GM19455 (cell line): ENCODE results near the gene ICE2.

Experiments
- ATAC-seq: cut with Tn5 transposase; IDR thresholded peaks from one replicate; pipeline ENCODE4 v1.9.1; 2021; ENCODE audit not compliant: unreplicated experiment

ICE2 gene

GRCh38 chr15:60457985-60458384 lies 21.0 kb downstream of the ICE2 start:
- no peak for ATAC-seq

- no peak for ATAC-seq
Measured at GRCh38 chr15:60454824-60455223, 24.1 kb downstream of the ICE2 start.

- no peak for ATAC-seq
Measured at GRCh38 chr15:60448668-60449360, 30.1 kb downstream of the ICE2 start.

GRCh38 chr15:60444289-60444912 lies 34.5 kb downstream of the ICE2 start:
- no peak for ATAC-seq

GRCh38 chr15:60442763-60443162 lies 36.2 kb downstream of the ICE2 start:
- ATAC-seq, result no peak

GRCh38 chr15:60442031-60442650 lies 36.8 kb downstream of the ICE2 start:
- no peak for ATAC-seq

- no peak for ATAC-seq
Measured at GRCh38 chr15:60441331-60441730, 37.6 kb downstream of the ICE2 start.

- no peak for ATAC-seq
Measured at GRCh38 chr15:60438646-60439045, 40.3 kb downstream of the ICE2 start.

- no peak for ATAC-seq
Measured at GRCh38 chr15:60428935-60429334, 50.0 kb downstream of the ICE2 start.

GRCh38 chr15:60426870-60427508 lies 52.0 kb downstream of the ICE2 start:
- ATAC-seq, result no peak

GRCh38 chr15:60425461-60425860 lies 53.5 kb downstream of the ICE2 start:
- ATAC-seq, result no peak

GRCh38 chr15:60424006-60424405 lies 54.9 kb downstream of the ICE2 start:
- ATAC-seq, result no peak

- no peak for ATAC-seq
Measured at GRCh38 chr15:60423537-60423936, 55.4 kb downstream of the ICE2 start.

- ATAC-seq, result no peak
Measured at GRCh38 chr15:60421544-60421943, 57.4 kb downstream of the ICE2 start.

GRCh38 chr15:60420203-60420716 lies 58.7 kb downstream of the ICE2 start:
- no peak for ATAC-seq

GRCh38 chr15:60419753-60420152 lies 59.2 kb downstream of the ICE2 start:
- no peak for ATAC-seq

GRCh38 chr15:60418096-60418495 lies 60.8 kb downstream of the ICE2 start:
- ATAC-seq, result no peak

GRCh38 chr15:60417112-60417511 lies 61.8 kb downstream of the ICE2 start:
- ATAC-seq, result no peak

GRCh38 chr15:60416484-60416883 lies 62.5 kb downstream of the ICE2 start:
- no peak for ATAC-seq

GRCh38 chr15:60414016-60414682 lies 64.8 kb downstream of the ICE2 start:
- ATAC-seq, result no peak

GRCh38 chr15:60413231-60413824 lies 65.6 kb downstream of the ICE2 start:
- no peak for ATAC-seq
